Keratinocyte (primary cell): ENCODE data around the gene MGMT. TPM values are rescaled to one million over a fixed set of nuclear protein-coding genes. Genes with fewer than 3 reads are reported as not detected.

Experiments
- DNase-seq: peaks from one replicate; pipeline ENCODE4 v3.0.0-alpha.2; 2011; ENCODE audit warnings: low read depth, missing footprints, low spot score
- FAIRE-seq: peaks from 2 replicates; lab custom pipeline; 2011; peaks lifted over from hg19 to GRCh38; lab: Jason Lieb, UNC
- H2AFZ ChIP-seq: 2 replicates; pipeline ENCODE4 v1.6.0; 2012; ENCODE audit warnings: low read length, control low read depth, inconsistent platforms; ENCODE audit not compliant: control insufficient read depth
- H3K27ac ChIP-seq: 2 replicates; pipeline ENCODE4 v1.5.1; 2011; ENCODE audit warnings: low read length; ENCODE audit not compliant: control insufficient read depth, insufficient read depth
- H3K27me3 ChIP-seq: 3 replicates; pipeline ENCODE4 v1.6.0; 2011; ENCODE audit warnings: low read length; ENCODE audit not compliant: control insufficient read depth, insufficient read depth; ENCODE audit errors: extremely low read depth
- H3K36me3 ChIP-seq, 2 experiments: 2 replicates in 1 of 2; 3 replicates in 1 of 2; pipeline ENCODE4 v1.5.1; 2011; ENCODE audit warnings: low read length in 2 of 2, mild to moderate bottlenecking in 1 of 2; ENCODE audit not compliant: control insufficient read depth in 2 of 2, insufficient read depth in 2 of 2; ENCODE audit errors: extremely low read depth in 1 of 2
- H3K4me1 ChIP-seq: 3 replicates; pipeline ENCODE4 v1.5.1; 2011; ENCODE audit warnings: low read length; ENCODE audit not compliant: control insufficient read depth, insufficient read depth; ENCODE audit errors: extremely low read depth
- H3K4me2 ChIP-seq: 3 replicates; pipeline ENCODE4 v1.6.0; 2011; ENCODE audit warnings: low read depth, low read length; ENCODE audit not compliant: control insufficient read depth, insufficient read depth; ENCODE audit errors: extremely low read depth
- H3K4me3 ChIP-seq, 3 experiments: fragments of 200-600 bp in 1 of 3; sonication (generic) in 1 of 3; 2 replicates in 2 of 3; 3 replicates in 1 of 3; pipeline ENCODE4 v1.5.1; 2011 to 2016; ENCODE audit warnings: low read length in 3 of 3, mild to moderate bottlenecking in 3 of 3, control low read depth in 2 of 3, inconsistent platforms in 1 of 3, low read depth in 1 of 3, mixed read lengths in 1 of 3, mixed run types in 1 of 3, moderate library complexity in 1 of 3; ENCODE audit not compliant: control insufficient read depth in 2 of 3, insufficient read depth in 2 of 3; ENCODE audit errors: extremely low read depth in 1 of 3
- H3K79me2 ChIP-seq: 2 replicates; pipeline ENCODE4 v1.6.0; 2012; ENCODE audit warnings: low read length; ENCODE audit not compliant: control insufficient read depth, insufficient read depth
- H3K9ac ChIP-seq: 3 replicates; pipeline ENCODE4 v1.6.0; 2011; ENCODE audit warnings: low read length; ENCODE audit not compliant: control insufficient read depth, insufficient read depth; ENCODE audit errors: extremely low read depth
- H3K9me1 ChIP-seq: 3 replicates; pipeline ENCODE4 v1.6.0; 2011; ENCODE audit warnings: low read length; ENCODE audit not compliant: control insufficient read depth, insufficient read depth; ENCODE audit errors: extremely low read depth
- H3K9me3 ChIP-seq: 2 replicates; pipeline ENCODE4 v1.5.1; 2012; ENCODE audit warnings: low read depth, low read length; ENCODE audit not compliant: control insufficient read depth
- H4K20me1 ChIP-seq: 3 replicates; pipeline ENCODE4 v1.6.0; 2011; ENCODE audit warnings: low read length; ENCODE audit not compliant: control insufficient read depth, insufficient read depth; ENCODE audit errors: extremely low read depth
- EZH2 ChIP-seq: IDR thresholded peaks from one replicate; pipeline ENCODE4 v1.6.1; 2012; ENCODE audit warnings: inconsistent platforms, mild to moderate bottlenecking, low read length, moderate library complexity
- dilution Hi-C: fragments of 300-500 bp; cut with MboI; formaldehyde crosslinking; loops from one replicate; pipeline ENCODE4 v1.7.0; 2020; ENCODE audit warnings: low sequenced_read_pairs; ENCODE audit not compliant: extremely low pct_ligation_motif_present
- polyA plus RNA-seq, 5 experiments: library from polyadenylated mRNA; depleted of rRNA in 3 of 5; stranded (reverse) in 3 of 5; stranded (forward) in 1 of 5; unstranded in 1 of 5; fragments of >200 nt; gene quantifications; 1 replicate in 1 of 5; 2 replicates in 3 of 5; 3 replicates in 1 of 5; pipeline versions ENCODE4 v1.2.1 to v1.2.3, GENCODE V29; 2011 to 2012; ENCODE audit warnings: missing spikeins in 2 of 5, low read depth in 1 of 5, low replicate concordance in 1 of 5
- TF ChIP-seq, protein P1 (sequence below), 3 experiments: IDR thresholded peaks in 1 of 3; conservative IDR thresholded peaks in 1 of 3; optimal IDR thresholded peaks in 1 of 3; 2 replicates in 2 of 3; 3 replicates in 1 of 3; pipeline versions ENCODE3 to v1.5.1; 2011; ENCODE audit warnings: low read length in 3 of 3, mild to moderate bottlenecking in 3 of 3, moderate library complexity in 2 of 3, control low read depth in 1 of 3, inconsistent platforms in 1 of 3; ENCODE audit not compliant: insufficient read depth in 2 of 3; ENCODE audit errors: extremely low read depth in 1 of 3

MGMT gene
- polyA plus RNA-seq, 1 donor (not counting 4 experiments of a cell fraction or from before 2014, with no cell fraction given): 15.2 TPM

DNA sequence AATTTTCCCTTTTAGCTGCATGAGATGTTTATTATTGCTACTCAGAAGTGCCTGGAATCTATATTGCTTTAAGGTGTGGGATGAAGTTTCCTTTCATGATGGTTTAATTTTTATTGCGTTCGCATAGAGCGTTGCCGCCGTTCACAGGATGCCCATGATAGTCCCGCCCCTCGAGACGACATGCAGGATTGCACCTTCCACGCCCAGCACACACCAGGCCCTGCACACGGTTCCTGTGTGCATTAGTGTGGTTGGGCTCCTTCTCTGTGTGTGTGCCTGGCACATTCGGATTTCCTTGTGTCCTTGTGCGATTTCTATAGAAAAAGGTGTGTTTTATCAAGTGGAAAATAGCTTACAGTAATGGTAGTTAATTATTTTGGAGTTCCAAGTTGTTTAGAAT is 42.1 kb downstream of the MGMT start:
- dilution Hi-C loops: no loop called here
- DNase-seq (no peak), FAIRE-seq (no peak)
- H3K36me3 ChIP-seq: no peaks in the 10 kb centered on the region
- no peak overlapping the region for H3K4me2 ChIP-seq
- H3K27ac ChIP-seq: no peak overlapping the region
- peaks cover 10% of the 10 kb centered on the region for H3K4me1 ChIP-seq
- TF ChIP-seq, protein P1, sequence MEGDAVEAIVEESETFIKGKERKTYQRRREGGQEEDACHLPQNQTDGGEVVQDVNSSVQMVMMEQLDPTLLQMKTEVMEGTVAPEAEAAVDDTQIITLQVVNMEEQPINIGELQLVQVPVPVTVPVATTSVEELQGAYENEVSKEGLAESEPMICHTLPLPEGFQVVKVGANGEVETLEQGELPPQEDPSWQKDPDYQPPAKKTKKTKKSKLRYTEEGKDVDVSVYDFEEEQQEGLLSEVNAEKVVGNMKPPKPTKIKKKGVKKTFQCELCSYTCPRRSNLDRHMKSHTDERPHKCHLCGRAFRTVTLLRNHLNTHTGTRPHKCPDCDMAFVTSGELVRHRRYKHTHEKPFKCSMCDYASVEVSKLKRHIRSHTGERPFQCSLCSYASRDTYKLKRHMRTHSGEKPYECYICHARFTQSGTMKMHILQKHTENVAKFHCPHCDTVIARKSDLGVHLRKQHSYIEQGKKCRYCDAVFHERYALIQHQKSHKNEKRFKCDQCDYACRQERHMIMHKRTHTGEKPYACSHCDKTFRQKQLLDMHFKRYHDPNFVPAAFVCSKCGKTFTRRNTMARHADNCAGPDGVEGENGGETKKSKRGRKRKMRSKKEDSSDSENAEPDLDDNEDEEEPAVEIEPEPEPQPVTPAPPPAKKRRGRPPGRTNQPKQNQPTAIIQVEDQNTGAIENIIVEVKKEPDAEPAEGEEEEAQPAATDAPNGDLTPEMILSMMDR (optimal IDR thresholded peaks at IDR 0.05 in 1 of 3, IDR thresholded peaks at IDR 0.05 in 1 of 3, conservative IDR thresholded peaks at IDR 0.05 in 1 of 3; ENCODE audit: extremely low read depth in 1 of 3, insufficient read depth in 2 of 3, low read length in 3 of 3): no peak
- TF ChIP-seq EZH2: no peak
- no peak overlapping the region for H3K9ac ChIP-seq
- no peaks in the 10 kb centered on the region for H3K9me3 ChIP-seq
- H3K9me1 ChIP-seq: no peaks in the 10 kb centered on the region
- H3K27me3 ChIP-seq: no peaks in the 10 kb centered on the region
- no peak overlapping the region for H2AFZ ChIP-seq
- H4K20me1 ChIP-seq: no peaks in the 10 kb centered on the region
- H3K4me3 ChIP-seq: no peak overlapping the region
- H3K79me2 ChIP-seq: no peaks in the 10 kb centered on the region

DNA sequence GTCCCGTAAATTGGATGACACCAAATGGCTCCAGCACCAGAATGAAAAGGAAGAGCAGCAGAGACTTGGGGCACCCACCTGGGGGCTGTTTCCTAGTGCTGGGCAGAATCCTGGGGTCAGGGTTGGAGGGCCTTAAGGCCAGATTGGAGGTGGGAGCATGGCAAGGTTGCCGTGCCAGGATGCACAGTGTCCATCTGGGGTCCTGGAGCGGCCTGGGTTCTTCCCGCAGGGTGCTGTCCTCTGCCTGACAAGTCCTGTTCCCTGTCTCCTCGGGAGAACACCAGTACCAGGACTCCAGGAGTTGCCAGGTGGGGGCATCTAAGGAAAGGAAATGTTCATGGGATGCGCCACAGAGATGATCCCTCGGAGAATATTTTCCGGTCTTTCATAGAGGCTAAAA is 42.8 kb downstream of the MGMT start:
- no peaks in the 10 kb centered on the region for H4K20me1 ChIP-seq
- H3K9ac ChIP-seq: no peak overlapping the region
- DNase-seq (no peak), FAIRE-seq (no peak)
- no peak overlapping the region for H3K4me2 ChIP-seq
- peaks cover 10% of the 10 kb centered on the region for H3K4me1 ChIP-seq
- no peaks in the 10 kb centered on the region for H3K79me2 ChIP-seq
- H3K27me3 ChIP-seq: no peaks in the 10 kb centered on the region
- H3K27ac ChIP-seq: no peak overlapping the region
- no peak overlapping the region for H3K4me3 ChIP-seq
- no peak for TF ChIP-seq EZH2
- TF ChIP-seq, protein P1 (optimal IDR thresholded peaks at IDR 0.05 in 1 of 3, IDR thresholded peaks at IDR 0.05 in 1 of 3, conservative IDR thresholded peaks at IDR 0.05 in 1 of 3; ENCODE audit: extremely low read depth in 1 of 3, insufficient read depth in 2 of 3, low read length in 3 of 3): no peak
- no peak overlapping the region for H2AFZ ChIP-seq
- no peaks in the 10 kb centered on the region for H3K9me1 ChIP-seq
- H3K36me3 ChIP-seq: no peaks in the 10 kb centered on the region
- H3K9me3 ChIP-seq: no peaks in the 10 kb centered on the region
- dilution Hi-C loops: no loop called here
